Measurements from ENCODE around the gene CEP112.

The CEP112 gene

GRCh38 chr17:65681763-65682162 lies 510.2 kb downstream of the CEP112 start:
- DNase-seq (ENCODE audit: low read depth): peak; percentile 45

GRCh38 chr17:65679165-65679845 lies 512.6 kb downstream of the CEP112 start:
- no peak for DNase-seq (ENCODE audit: low read depth)

GRCh38 chr17:65678546-65678945 lies 513.4 kb downstream of the CEP112 start:
- peak; percentile 27 for DNase-seq (ENCODE audit: low read depth)

GRCh38 chr17:65677932-65678331 lies 514.0 kb downstream of the CEP112 start:
- peak; percentile 82 for DNase-seq (ENCODE audit: low read depth)

- no peak for DNase-seq (ENCODE audit: low read depth)
These were observed 517.5 kb downstream of the CEP112 start for GRCh38 chr17:65674246-65675045.

GRCh38 chr17:65670667-65671371 lies 521.1 kb downstream of the CEP112 start:
- no peak for DNase-seq (ENCODE audit: low read depth)

GRCh38 chr17:65668211-65668610 lies 523.7 kb downstream of the CEP112 start:
- DNase-seq (ENCODE audit: low read depth): no peak

GRCh38 chr17:65667656-65668055 lies 524.3 kb downstream of the CEP112 start:
- DNase-seq (ENCODE audit: low read depth): no peak

GRCh38 chr17:65666876-65667321 lies 525.0 kb downstream of the CEP112 start:
- DNase-seq (ENCODE audit: low read depth): no peak

- DNase-seq (ENCODE audit: low read depth): no peak
These were observed 526.0 kb downstream of the CEP112 start for GRCh38 chr17:65665966-65666365.

GRCh38 chr17:65664696-65665095 lies 527.2 kb downstream of the CEP112 start:
- DNase-seq (ENCODE audit: low read depth): no peak

GRCh38 chr17:65664266-65664665 lies 527.7 kb downstream of the CEP112 start:
- DNase-seq (ENCODE audit: low read depth): no peak

GRCh38 chr17:65662196-65662595 lies 529.7 kb downstream of the CEP112 start:
- no peak for DNase-seq (ENCODE audit: low read depth)

GRCh38 chr17:65660947-65661346 lies 531.0 kb downstream of the CEP112 start:
- peak; percentile 73 for DNase-seq (ENCODE audit: low read depth)

GRCh38 chr17:65660078-65660477 lies 531.9 kb downstream of the CEP112 start:
- no peak for DNase-seq (ENCODE audit: low read depth)

- DNase-seq (ENCODE audit: low read depth): no peak
These were observed 532.4 kb downstream of the CEP112 start for GRCh38 chr17:65659512-65659911.

- DNase-seq (ENCODE audit: low read depth): no peak
These were observed 534.6 kb downstream of the CEP112 start for GRCh38 chr17:65657251-65657828.

- no peak for DNase-seq (ENCODE audit: low read depth)
These were observed 535.3 kb downstream of the CEP112 start for GRCh38 chr17:65656390-65657250.

- no peak for DNase-seq (ENCODE audit: low read depth)
These were observed 536.2 kb downstream of the CEP112 start for GRCh38 chr17:65655706-65656105.

GRCh38 chr17:65644545-65644944 lies 547.4 kb downstream of the CEP112 start:
- no peak for DNase-seq (ENCODE audit: low read depth)

- no peak for DNase-seq (ENCODE audit: low read depth)
These were observed 553.5 kb downstream of the CEP112 start for GRCh38 chr17:65638221-65638975.

Measured in ELR (cell line).